Coronary artery (tissue), 2 donors: ENCODE measurements around the gene ANKRD2.

ENCODE experiments used
- DNase-seq: peaks from one replicate; pipeline ENCODE4 v3.0.0-alpha.2; 2017; ENCODE audit warnings: low spot score
- H3K27ac ChIP-seq, 2 donors: fragments of 200-600 bp; sonication (generic); one replicate each; pipeline ENCODE4 v1.5.1; 2016 to 2019
- H3K4me3 ChIP-seq: fragments of 200-600 bp; sonication (generic); 2 replicates; pipeline ENCODE4 v1.5.1; 2016; ENCODE audit warnings: mild to moderate bottlenecking, moderate library complexity
- CTCF ChIP-seq: fragments of 200-600 bp; sonication (generic); IDR thresholded peaks from one replicate; pipeline ENCODE4 v1.5.1; 2019; ENCODE audit warnings: antibody characterized with exemption

The ANKRD2 gene

GRCh38 chr10:97567891-97568290 is 4.7 kb upstream of the ANKRD2 start:
- Histone ChIP-seq H3K27ac (no peak overlapping the region), H3K4me3 (no peak overlapping the region)
- TF ChIP-seq CTCF: no peak
- no peak for DNase-seq

- no peak for TF ChIP-seq CTCF
Observed at GRCh38 chr10:97570146-97570788, 2.3 kb upstream of the ANKRD2 start.

GRCh38 chr10:97570789-97571471 is 1.6 kb upstream of the ANKRD2 start:
- no peak overlapping the region for H3K4me3 ChIP-seq
- DNase-seq: no peak
- no peak for TF ChIP-seq CTCF
- no peak overlapping the region for H3K27ac ChIP-seq

More at GRCh38 chr10:97570146-97570788, 2.3 kb upstream of the ANKRD2 start:
- DNase-seq: no peak
- H3K4me3 ChIP-seq: no peak overlapping the region
- H3K27ac ChIP-seq: no peak overlapping the region

GRCh38 chr10:97571622-97572021 is 957 bp upstream of the ANKRD2 start:
- Histone ChIP-seq H3K27ac (no peak overlapping the region), H3K4me3 (no peak overlapping the region)
- TF ChIP-seq CTCF: no peak
- DNase-seq: no peak

- H3K4me3 ChIP-seq: no peak overlapping the region
- peak overlapping the region in 1 of 2 donors; percentile 15 for H3K27ac ChIP-seq
- no peak for TF ChIP-seq CTCF
- DNase-seq: no peak
Observed at GRCh38 chr10:97573021-97573420, 442 bp downstream of the ANKRD2 start.

GRCh38 chr10:97573672-97574071 is 1.1 kb downstream of the ANKRD2 start:
- DNase-seq: no peak
- H3K27ac ChIP-seq: peak overlapping the region in 1 of 2 donors; percentile 36
- H3K4me3 ChIP-seq: no peak overlapping the region
- no peak for TF ChIP-seq CTCF
